D721Med (cell line): ENCODE results near the gene SLC39A8.
A peak's percentile ranks its signal among the peaks of the same experiment; 100 is the strongest.

Experiments used
- DNase-seq: peaks from one replicate; pipeline ENCODE4 v3.0.0; 2011; ENCODE audit warnings: low spot score; ENCODE audit not compliant: insufficient read length
- FAIRE-seq: peaks from 2 replicates; lab custom pipeline; 2011; peaks lifted over from hg19 to GRCh38; lab: Jason Lieb, UNC
- CTCF ChIP-seq: IDR thresholded peaks from 2 replicates; pipeline ENCODE4 v1.5.1; 2012; ENCODE audit warnings: mild to moderate bottlenecking, control low read depth; ENCODE audit not compliant: insufficient read depth; ENCODE audit errors: missing control alignments

Gene SLC39A8

GRCh38 chr4:102302762-102303161 lies 42.5 kb downstream of the SLC39A8 start:
- FAIRE-seq (no peak), DNase-seq (no peak)
- TF ChIP-seq CTCF, result no peak

GRCh38 chr4:102301167-102301566 lies 44.1 kb downstream of the SLC39A8 start:
- DNase-seq (no peak), FAIRE-seq (no peak)
- no peak for TF ChIP-seq CTCF

- FAIRE-seq (no peak), DNase-seq (no peak)
- peak; percentile 58 for TF ChIP-seq CTCF
Measured at GRCh38 chr4:102299354-102300107, 45.8 kb downstream of the SLC39A8 start.

GRCh38 chr4:102298716-102299115 lies 46.6 kb downstream of the SLC39A8 start:
- no peak for FAIRE-seq
- TF ChIP-seq CTCF, result no peak
- no peak for DNase-seq

- no peak for TF ChIP-seq CTCF
- no peak for FAIRE-seq
- no peak for DNase-seq
Measured at GRCh38 chr4:102295153-102295862, 50.0 kb downstream of the SLC39A8 start.

GRCh38 chr4:102288497-102288896 lies 56.8 kb downstream of the SLC39A8 start:
- FAIRE-seq, result no peak
- TF ChIP-seq CTCF, result no peak
- DNase-seq, result no peak

GRCh38 chr4:102285831-102286230 lies 59.5 kb downstream of the SLC39A8 start:
- FAIRE-seq, result no peak
- TF ChIP-seq CTCF, result no peak
- no peak for DNase-seq
